H1 (cell line): ENCODE results near the gene RAB3B. TPM values are rescaled to one million over a fixed set of nuclear protein-coding genes. Genes with fewer than 3 reads are reported as not detected.

Source experiments
- EZH2 ChIP-seq: fragments of 200-600 bp; sonication (generic); IDR thresholded peaks from 2 replicates; pipeline ENCODE4 v1.7.1; 2012; ENCODE audit warnings: low read depth, mild to moderate bottlenecking, moderate library complexity, low read length, inconsistent platforms; ENCODE audit not compliant: severe bottlenecking
- HDAC6 ChIP-seq: IDR thresholded peaks from one replicate; pipeline ENCODE4 v1.7.1; 2012; ENCODE audit warnings: low read depth, mild to moderate bottlenecking, inconsistent platforms, low read length, moderate library complexity
- SAP30 ChIP-seq: fragments of 300-600 bp; sonication (generic); IDR thresholded peaks from 2 replicates; pipeline ENCODE4 v1.7.1; 2012; ENCODE audit warnings: low read length, moderate library complexity, mild to moderate bottlenecking, inconsistent platforms; ENCODE audit not compliant: insufficient read depth, insufficient replicate concordance
- SIRT6 ChIP-seq: IDR thresholded peaks from one replicate; pipeline ENCODE4 v1.7.1; 2012; ENCODE audit warnings: low read length, inconsistent platforms
- SP1 ChIP-seq: IDR thresholded peaks from 2 replicates; pipeline ENCODE4 v1.6.1; 2011; ENCODE audit warnings: low read depth, low read length
- SP4 ChIP-seq: IDR thresholded peaks from 2 replicates; pipeline ENCODE4 v1.6.1; 2012; ENCODE audit warnings: low read length, inconsistent platforms
- YY1 ChIP-seq: IDR thresholded peaks from 2 replicates; pipeline ENCODE4 v1.6.1; 2011; ENCODE audit warnings: low read depth, mild to moderate bottlenecking, low read length
- polyA plus RNA-seq, 7 experiments: library from polyadenylated mRNA; depleted of rRNA in 3 of 7; stranded (reverse) in 5 of 7; unstranded in 2 of 7; fragments of >200 nt in 5 of 7; fragments of 200-250 nt in 2 of 7; gene quantifications; 1 replicate in 5 of 7; 2 replicates in 1 of 7; 4 replicates in 1 of 7; pipeline versions ENCODE4 v1.2.1 to v1.2.3, GENCODE V29; 2011 to 2013; ENCODE audit warnings: missing spikeins in 2 of 7, mixed read lengths in 2 of 7
- total RNA-seq: library from RNA; stranded (reverse); fragmentation: NEBNext Ultra II Directional; extraction: Animal tissue kit (Norgen Biotek cat#: 25700); gene quantifications from 2 replicates; pipeline ENCODE4 v1.2.1, GENCODE V29; 2021
- TF ChIP-seq, protein P1 (sequence below): fragments of 300-600 bp; sonication (generic); IDR thresholded peaks from 2 replicates; pipeline ENCODE4 v1.7.1; 2012; ENCODE audit warnings: low read length, moderate library complexity, mild to moderate bottlenecking, inconsistent platforms; ENCODE audit not compliant: insufficient replicate concordance
- TF ChIP-seq, protein P2 (sequence below): IDR thresholded peaks from 2 replicates; pipeline ENCODE4 v1.6.1; 2011; ENCODE audit warnings: low read length, improper control_type of control experiment

RAB3B gene
- total and polyA plus RNA-seq, 2 of the 8 experiments (the other 6 are each of a cell fraction or from before 2014, with no cell fraction given), result 12.5 to 36.8 TPM

- TF ChIP-seq, protein P1, sequence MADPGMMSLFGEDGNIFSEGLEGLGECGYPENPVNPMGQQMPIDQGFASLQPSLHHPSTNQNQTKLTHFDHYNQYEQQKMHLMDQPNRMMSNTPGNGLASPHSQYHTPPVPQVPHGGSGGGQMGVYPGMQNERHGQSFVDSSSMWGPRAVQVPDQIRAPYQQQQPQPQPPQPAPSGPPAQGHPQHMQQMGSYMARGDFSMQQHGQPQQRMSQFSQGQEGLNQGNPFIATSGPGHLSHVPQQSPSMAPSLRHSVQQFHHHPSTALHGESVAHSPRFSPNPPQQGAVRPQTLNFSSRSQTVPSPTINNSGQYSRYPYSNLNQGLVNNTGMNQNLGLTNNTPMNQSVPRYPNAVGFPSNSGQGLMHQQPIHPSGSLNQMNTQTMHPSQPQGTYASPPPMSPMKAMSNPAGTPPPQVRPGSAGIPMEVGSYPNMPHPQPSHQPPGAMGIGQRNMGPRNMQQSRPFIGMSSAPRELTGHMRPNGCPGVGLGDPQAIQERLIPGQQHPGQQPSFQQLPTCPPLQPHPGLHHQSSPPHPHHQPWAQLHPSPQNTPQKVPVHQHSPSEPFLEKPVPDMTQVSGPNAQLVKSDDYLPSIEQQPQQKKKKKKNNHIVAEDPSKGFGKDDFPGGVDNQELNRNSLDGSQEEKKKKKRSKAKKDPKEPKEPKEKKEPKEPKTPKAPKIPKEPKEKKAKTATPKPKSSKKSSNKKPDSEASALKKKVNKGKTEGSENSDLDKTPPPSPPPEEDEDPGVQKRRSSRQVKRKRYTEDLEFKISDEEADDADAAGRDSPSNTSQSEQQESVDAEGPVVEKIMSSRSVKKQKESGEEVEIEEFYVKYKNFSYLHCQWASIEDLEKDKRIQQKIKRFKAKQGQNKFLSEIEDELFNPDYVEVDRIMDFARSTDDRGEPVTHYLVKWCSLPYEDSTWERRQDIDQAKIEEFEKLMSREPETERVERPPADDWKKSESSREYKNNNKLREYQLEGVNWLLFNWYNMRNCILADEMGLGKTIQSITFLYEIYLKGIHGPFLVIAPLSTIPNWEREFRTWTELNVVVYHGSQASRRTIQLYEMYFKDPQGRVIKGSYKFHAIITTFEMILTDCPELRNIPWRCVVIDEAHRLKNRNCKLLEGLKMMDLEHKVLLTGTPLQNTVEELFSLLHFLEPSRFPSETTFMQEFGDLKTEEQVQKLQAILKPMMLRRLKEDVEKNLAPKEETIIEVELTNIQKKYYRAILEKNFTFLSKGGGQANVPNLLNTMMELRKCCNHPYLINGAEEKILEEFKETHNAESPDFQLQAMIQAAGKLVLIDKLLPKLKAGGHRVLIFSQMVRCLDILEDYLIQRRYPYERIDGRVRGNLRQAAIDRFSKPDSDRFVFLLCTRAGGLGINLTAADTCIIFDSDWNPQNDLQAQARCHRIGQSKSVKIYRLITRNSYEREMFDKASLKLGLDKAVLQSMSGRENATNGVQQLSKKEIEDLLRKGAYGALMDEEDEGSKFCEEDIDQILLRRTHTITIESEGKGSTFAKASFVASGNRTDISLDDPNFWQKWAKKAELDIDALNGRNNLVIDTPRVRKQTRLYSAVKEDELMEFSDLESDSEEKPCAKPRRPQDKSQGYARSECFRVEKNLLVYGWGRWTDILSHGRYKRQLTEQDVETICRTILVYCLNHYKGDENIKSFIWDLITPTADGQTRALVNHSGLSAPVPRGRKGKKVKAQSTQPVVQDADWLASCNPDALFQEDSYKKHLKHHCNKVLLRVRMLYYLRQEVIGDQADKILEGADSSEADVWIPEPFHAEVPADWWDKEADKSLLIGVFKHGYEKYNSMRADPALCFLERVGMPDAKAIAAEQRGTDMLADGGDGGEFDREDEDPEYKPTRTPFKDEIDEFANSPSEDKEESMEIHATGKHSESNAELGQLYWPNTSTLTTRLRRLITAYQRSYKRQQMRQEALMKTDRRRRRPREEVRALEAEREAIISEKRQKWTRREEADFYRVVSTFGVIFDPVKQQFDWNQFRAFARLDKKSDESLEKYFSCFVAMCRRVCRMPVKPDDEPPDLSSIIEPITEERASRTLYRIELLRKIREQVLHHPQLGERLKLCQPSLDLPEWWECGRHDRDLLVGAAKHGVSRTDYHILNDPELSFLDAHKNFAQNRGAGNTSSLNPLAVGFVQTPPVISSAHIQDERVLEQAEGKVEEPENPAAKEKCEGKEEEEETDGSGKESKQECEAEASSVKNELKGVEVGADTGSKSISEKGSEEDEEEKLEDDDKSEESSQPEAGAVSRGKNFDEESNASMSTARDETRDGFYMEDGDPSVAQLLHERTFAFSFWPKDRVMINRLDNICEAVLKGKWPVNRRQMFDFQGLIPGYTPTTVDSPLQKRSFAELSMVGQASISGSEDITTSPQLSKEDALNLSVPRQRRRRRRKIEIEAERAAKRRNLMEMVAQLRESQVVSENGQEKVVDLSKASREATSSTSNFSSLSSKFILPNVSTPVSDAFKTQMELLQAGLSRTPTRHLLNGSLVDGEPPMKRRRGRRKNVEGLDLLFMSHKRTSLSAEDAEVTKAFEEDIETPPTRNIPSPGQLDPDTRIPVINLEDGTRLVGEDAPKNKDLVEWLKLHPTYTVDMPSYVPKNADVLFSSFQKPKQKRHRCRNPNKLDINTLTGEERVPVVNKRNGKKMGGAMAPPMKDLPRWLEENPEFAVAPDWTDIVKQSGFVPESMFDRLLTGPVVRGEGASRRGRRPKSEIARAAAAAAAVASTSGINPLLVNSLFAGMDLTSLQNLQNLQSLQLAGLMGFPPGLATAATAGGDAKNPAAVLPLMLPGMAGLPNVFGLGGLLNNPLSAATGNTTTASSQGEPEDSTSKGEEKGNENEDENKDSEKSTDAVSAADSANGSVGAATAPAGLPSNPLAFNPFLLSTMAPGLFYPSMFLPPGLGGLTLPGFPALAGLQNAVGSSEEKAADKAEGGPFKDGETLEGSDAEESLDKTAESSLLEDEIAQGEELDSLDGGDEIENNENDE, result no peak
- TF ChIP-seq EZH2, result no peak
- TF ChIP-seq, protein P2, sequence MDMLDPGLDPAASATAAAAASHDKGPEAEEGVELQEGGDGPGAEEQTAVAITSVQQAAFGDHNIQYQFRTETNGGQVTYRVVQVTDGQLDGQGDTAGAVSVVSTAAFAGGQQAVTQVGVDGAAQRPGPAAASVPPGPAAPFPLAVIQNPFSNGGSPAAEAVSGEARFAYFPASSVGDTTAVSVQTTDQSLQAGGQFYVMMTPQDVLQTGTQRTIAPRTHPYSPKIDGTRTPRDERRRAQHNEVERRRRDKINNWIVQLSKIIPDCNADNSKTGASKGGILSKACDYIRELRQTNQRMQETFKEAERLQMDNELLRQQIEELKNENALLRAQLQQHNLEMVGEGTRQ, result no peak
- no peak for TF ChIP-seq SIRT6
- TF ChIP-seq SAP30, result no peak
- no peak for TF ChIP-seq HDAC6
- no peak for TF ChIP-seq SP1
- TF ChIP-seq YY1, result peak; percentile 87
- no peak; the same call in 1 of the 2 replicates for TF ChIP-seq SP4
Observed at GRCh38 chr1:52033190-52034049, 42.9 kb upstream of the RAB3B start, which contains the start of gene KTI12 (continued).
